Activated CD8-positive, alpha-beta memory T cell treated with anti-CD3 and anti-CD28 coated beads for 36 hours (primary cell): Measurements from ENCODE around the gene LRRC7. TPM values are rescaled to one million over a fixed set of nuclear protein-coding genes. Genes with fewer than 3 reads are reported as not detected.

Source experiments
- CTCF ChIA-PET: fragments of 350-600 bp; sonication (Branson Sonifier 250); formaldehyde crosslinking; loops from one replicate; lab custom pipeline; 2021; ENCODE audit warnings: antibody characterized with exemption; lab: Charles Lee
- POLR2A ChIA-PET: fragments of 350-600 bp; sonication (Branson Sonifier 250); formaldehyde crosslinking; loops from one replicate; lab custom pipeline; 2021; ENCODE audit warnings: antibody characterized with exemption; lab: Charles Lee
- total RNA-seq, 2 experiments: library from RNA; stranded (reverse); gene quantifications; one replicate each; pipeline ENCODE4 v1.2.3, GENCODE V29; 2021

LRRC7 gene
- total RNA-seq, 2 experiments from 2014 or later = not detected

DNA sequence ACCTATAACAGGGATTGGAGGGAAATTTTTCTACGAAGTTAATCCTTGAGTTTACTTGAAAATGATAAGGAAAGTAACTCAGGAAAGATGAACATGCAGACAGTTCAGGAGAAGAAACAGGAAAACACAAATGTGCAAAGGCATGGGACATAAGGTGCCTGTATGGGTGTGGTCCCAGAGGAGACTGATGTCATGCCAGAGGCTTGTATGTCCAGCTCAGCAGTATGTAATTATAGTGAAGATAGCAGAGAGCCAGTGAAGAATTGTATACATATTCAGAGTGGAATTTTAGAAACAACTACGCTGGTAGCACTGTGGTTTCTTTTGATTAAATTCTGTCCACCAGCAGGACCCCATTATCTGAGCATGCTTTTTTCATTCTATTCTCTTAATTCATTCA, 179.5 kb downstream of the LRRC7 start:
- CTCF ChIA-PET = no interaction called here
- POLR2A ChIA-PET = no interaction called here

DNA sequence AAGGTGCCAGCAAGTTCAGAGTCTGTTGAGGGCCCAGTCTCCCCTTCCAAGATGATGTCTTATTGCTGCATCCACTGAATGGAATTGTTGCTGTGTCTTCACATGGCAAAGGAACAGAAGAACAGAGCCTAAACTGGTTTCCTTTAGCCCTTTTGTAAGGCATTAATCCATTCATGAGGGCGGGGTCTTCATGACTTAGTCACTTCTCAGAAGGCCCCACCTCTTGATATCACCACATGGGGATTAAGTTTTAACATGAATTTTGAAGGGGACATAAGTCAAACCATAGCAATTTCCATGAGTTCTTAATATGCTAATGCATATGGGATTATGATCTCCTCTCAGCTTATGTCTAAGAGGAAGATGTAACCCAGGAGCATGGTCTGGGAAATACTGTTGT, 182.9 kb downstream of the LRRC7 start:
- ChIA-PET CTCF (no interaction called here), POLR2A (no interaction called here)

DNA sequence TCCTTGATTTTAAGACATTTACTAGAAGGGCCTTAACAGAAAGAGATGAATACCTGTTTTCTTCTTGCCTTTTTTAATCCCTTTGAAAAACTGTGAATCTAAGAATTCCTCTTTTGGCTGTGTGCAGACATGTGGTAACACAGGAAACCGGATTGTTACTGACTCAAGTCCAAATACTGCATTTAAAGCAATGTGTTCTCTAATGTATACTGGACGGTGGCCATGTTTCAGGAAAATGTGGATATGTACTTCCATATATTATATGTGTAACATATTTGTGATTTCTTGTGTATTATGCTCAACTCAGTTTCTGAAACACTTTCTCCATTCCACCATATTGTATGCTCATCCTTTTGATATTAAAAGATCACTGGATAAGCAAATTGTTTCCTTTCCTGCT, 185.1 kb downstream of the LRRC7 start:
- ChIA-PET POLR2A (no interaction called here), CTCF (no interaction called here)

GRCh38 chr1:69754521-69754920, 186.8 kb downstream of the LRRC7 start:
- ChIA-PET POLR2A (no interaction called here), CTCF (no interaction called here)

- ChIA-PET CTCF (no interaction called here), POLR2A (no interaction called here)
These were observed 187.9 kb downstream of the LRRC7 start for GRCh38 chr1:69755647-69756046.

DNA sequence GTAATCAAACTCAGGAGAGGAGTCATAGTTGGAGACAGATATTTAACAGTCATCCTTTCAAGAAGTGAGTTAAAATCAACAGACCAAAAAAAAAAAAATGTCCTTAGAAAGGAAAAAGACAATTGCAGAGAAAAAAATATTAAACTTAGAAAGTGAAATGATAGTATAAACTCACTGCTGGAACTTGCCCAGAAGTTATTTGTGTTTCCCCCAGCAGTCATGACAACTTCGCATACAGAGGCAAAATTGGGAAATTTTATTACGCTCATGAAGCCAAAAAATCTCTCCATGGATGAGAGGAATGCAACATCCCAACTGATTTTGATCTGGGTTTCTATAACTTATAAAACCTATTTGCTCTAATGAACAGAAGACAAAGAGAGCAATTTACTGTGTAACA, 198.2 kb downstream of the LRRC7 start:
- POLR2A ChIA-PET = no interaction called here
- CTCF ChIA-PET = no interaction called here

GRCh38 chr1:69766431-69767180, 198.9 kb downstream of the LRRC7 start:
- POLR2A ChIA-PET = no interaction called here
- CTCF ChIA-PET = no interaction called here

GRCh38 chr1:69776555-69776954, 208.8 kb downstream of the LRRC7 start:
- CTCF ChIA-PET = no interaction called here
- POLR2A ChIA-PET = no interaction called here

DNA sequence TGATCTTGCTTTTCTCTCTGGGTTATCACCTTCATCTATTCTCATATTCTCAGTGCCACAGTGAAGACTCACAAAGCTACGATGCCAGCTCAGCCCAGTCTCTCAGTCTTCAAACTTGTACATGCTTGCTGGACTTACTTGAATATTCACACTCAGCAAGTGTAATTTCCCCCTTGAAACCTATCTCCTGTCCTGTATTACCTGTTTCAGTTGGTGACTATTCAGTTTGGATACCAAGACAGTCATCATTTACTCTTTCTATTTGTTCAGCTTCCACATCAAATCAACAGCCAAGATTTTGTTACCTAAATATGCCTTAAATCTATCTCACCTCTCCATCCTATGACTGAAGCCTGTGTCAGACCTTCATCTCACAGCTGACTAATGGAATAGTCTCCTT, 209.7 kb downstream of the LRRC7 start:
- ChIA-PET POLR2A (no interaction called here), CTCF (no interaction called here)

DNA sequence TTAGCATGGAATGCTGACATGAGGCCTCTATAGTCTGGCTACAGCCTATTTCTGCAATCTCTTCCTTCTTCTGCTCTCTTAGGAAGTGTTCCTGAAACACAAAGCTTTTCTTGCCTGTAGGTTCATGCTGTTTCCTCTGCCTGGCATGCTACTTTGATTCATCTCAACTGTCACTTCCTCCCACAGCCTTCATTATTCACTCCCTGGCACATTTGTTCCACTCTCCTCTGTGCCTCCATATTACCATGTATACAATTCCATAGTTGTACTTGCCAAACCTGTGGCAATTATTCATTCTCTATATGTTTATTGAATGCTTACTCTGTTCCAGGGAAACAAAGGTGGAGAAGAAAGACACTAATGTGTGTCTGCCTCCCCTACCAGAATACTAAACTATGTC, 210.2 kb downstream of the LRRC7 start:
- POLR2A ChIA-PET = no interaction called here
- CTCF ChIA-PET = no interaction called here

DNA sequence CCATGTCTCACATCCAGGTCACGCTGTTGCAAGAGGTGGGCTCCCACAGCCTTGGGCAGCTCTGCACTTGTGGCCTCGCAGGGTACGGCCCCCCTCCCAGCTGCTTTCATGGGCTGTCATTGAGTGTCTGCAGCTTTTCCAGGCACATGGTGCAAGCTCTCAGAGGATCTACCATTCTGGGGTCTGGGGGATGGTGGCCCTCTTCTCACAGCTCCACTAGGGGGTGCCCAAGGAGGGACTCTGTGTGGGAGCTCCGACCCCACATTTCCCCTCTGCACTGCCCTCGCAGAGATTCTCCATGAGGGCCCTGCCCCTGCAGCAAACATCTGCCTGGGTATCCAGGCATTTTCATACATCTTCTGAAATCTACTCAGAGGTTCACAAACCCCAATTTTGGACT, 219.4 kb downstream of the LRRC7 start:
- ChIA-PET CTCF (no interaction called here), POLR2A (no interaction called here)

DNA sequence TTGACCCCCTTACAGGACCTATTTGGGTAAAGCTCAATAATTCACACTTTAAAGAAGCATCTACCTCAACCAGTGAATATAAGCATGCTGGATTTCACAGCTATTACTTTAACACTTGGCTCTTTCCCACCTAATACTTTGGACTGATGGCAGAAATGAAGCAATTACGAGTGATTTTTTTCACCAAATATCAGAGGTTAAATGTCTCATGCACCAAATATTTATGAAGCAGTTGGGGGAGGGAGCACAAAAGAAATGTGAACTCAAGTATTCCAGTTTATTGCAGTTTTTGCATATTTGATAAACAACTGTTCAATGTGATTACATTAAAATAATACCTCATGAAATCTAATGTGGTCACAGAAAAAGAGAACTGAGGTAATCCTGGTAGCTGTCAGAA, 223.6 kb downstream of the LRRC7 start:
- POLR2A ChIA-PET = no interaction called here
- CTCF ChIA-PET = no interaction called here

- ChIA-PET POLR2A (no interaction called here), CTCF (no interaction called here)
These were observed 227.1 kb downstream of the LRRC7 start for GRCh38 chr1:69794831-69795230.

GRCh38 chr1:69814926-69815325, 247.2 kb downstream of the LRRC7 start:
- CTCF ChIA-PET = no interaction called here
- POLR2A ChIA-PET = no interaction called here

DNA sequence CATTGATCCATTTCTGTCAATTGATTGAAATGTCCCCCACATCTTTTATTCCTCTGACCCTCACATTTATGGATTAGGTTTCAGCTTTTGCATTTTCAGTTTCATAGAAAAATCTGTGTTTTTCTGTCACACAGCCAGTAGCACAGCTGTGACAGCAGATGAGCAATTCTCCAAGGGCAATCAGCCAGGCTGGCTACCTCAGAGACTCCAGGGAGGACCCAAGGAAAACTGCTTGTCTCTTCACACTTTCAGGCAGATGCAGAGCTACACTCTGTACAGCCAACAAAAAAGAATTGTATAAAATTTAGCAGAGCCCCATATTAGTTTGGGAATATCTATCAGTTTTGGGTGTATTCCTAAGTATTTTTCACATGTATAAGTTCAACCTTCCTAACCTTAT, 257.2 kb downstream of the LRRC7 start:
- CTCF ChIA-PET = no interaction called here
- POLR2A ChIA-PET = no interaction called here

GRCh38 chr1:69827732-69828131, 260.0 kb downstream of the LRRC7 start:
- POLR2A ChIA-PET = no interaction called here

DNA sequence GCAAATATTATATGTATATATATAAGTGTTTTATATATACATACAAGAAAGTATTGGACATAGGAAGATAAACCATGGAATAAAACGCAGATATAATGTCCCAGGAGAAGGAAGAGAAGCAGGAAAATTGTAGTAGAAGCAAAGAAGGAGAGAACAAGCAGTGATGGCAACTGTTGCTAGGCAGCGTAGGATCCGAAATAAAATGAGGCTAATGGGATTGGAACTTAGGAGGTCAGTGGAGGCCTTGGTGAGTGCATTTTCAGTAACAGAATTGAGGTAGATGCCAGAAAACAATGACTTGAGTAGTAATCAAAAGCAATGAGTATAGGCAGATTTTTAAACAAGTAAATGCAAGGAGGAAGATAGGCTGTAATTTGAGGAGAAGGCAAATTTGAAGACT, 265.8 kb downstream of the LRRC7 start:
- POLR2A ChIA-PET = no interaction called here
- CTCF ChIA-PET = no interaction called here

More at GRCh38 chr1:69827732-69828131, 260.0 kb downstream of the LRRC7 start:
- CTCF ChIA-PET = no interaction called here

DNA sequence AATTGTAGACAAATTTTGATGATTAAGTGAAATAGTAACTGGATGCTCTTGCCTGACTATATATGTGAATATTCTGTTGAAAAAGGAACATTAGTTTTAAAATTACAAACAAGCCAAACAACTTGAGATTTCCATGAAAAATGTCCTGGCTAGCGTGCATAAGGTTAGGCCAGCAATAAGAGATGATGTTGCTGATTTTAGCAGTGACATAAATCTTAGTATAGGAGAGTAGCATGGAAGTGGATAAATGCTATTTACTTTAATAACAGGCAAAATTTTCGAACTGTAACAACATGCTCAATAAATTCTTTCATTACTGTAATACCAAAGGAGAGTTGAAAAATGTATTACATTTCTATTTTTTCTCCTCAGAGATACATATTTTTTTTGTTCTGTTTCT, 266.6 kb downstream of the LRRC7 start:
- ChIA-PET CTCF (no interaction called here), POLR2A (no interaction called here)

DNA sequence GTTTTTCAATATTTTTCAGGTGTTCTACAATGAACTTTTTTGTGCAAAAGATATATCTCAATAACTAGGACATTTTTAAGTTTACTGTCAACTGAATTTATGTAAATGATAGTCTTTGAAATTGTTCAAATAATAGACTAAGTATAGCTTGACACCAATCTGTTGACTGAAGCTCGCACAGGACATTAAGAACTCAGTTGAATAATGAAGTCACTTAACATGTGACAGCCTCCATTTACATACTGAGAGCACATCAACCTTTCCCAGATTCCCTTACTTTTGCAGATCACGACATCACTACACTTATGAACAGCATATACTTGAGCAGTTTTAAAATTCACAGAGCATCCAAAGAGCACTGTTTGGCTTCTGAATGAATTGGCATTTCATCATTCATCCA, 268.2 kb downstream of the LRRC7 start:
- ChIA-PET POLR2A (no interaction called here), CTCF (no interaction called here)

GRCh38 chr1:69836971-69837636, 269.4 kb downstream of the LRRC7 start:
- POLR2A ChIA-PET = no interaction called here
- CTCF ChIA-PET = no interaction called here

DNA sequence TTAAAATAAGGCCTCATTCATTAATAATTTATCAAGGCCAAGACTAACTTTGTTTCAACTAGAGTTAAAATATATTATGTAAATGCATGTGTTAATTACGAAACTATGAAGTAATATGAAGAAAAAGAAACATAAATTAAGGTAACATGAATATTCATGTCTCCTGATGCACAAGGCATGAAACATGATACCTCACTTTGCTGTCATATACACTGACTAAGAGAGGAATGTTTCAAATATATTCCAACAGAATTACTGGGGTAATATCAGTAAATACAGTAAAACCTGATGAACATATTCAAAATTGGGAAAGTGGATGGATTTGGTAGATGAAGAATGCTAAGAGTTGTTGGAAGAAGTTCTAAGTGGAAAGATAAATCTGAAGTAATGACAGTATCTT, 274.6 kb downstream of the LRRC7 start:
- ChIA-PET CTCF (no interaction called here), POLR2A (no interaction called here)
